GM12865 (cell line): ENCODE data around the gene PPP1R12C.

Experiments used
- DNase-seq: peaks from one replicate; pipeline ENCODE4 v3.0.0; 2010; ENCODE audit warnings: low read depth
- H3K4me3 ChIP-seq: 2 replicates; pipeline ENCODE4 v1.5.1; 2011; ENCODE audit warnings: mild to moderate bottlenecking, low read depth, low read length, control low read depth
- CTCF ChIP-seq: IDR thresholded peaks from 2 replicates; pipeline ENCODE4 v1.5.1; 2011; ENCODE audit warnings: low read length, control low read depth, low read depth, inconsistent platforms; ENCODE audit not compliant: insufficient read depth; ENCODE audit errors: missing control alignments

The PPP1R12C gene

GRCh38 chr19:55046975-55047622 lies 70.3 kb downstream of the PPP1R12C start:
- TF ChIP-seq CTCF = no peak
- no peak overlapping the region for H3K4me3 ChIP-seq
- DNase-seq = no peak

- no peak for TF ChIP-seq CTCF
Observed at GRCh38 chr19:55044771-55045716, 72.4 kb downstream of the PPP1R12C start.

GRCh38 chr19:55044286-55044685 lies 73.2 kb downstream of the PPP1R12C start:
- no peak for TF ChIP-seq CTCF
- DNase-seq = no peak
- no peak overlapping the region for H3K4me3 ChIP-seq

More at GRCh38 chr19:55044771-55045716, 72.4 kb downstream of the PPP1R12C start:
- H3K4me3 ChIP-seq = no peak overlapping the region
- DNase-seq = no peak

GRCh38 chr19:55042688-55043087 lies 74.7 kb downstream of the PPP1R12C start:
- H3K4me3 ChIP-seq = no peak overlapping the region
- TF ChIP-seq CTCF = no peak
- DNase-seq = no peak

- no peak for DNase-seq
- no peak for TF ChIP-seq CTCF
Observed at GRCh38 chr19:55042344-55042678, 75.1 kb downstream of the PPP1R12C start.

GRCh38 chr19:55041627-55042343 lies 75.7 kb downstream of the PPP1R12C start:
- TF ChIP-seq CTCF = no peak
- H3K4me3 ChIP-seq = no peak overlapping the region
- DNase-seq = no peak

More at GRCh38 chr19:55042344-55042678, 75.1 kb downstream of the PPP1R12C start:
- H3K4me3 ChIP-seq = no peak overlapping the region
